GM19239 (cell line): ENCODE data around the gene AK6.
"Not testable (repeated sequence)": the region's sequence is repeated elsewhere in the genome, so short reads cannot be mapped to it uniquely, and the experiment has no call there.

Experiments used
- DNase-seq: peaks from one replicate; pipeline ENCODE4 v3.0.0; 2011; ENCODE audit warnings: low spot score; ENCODE audit not compliant: insufficient read length
- FAIRE-seq: peaks from 2 replicates; lab custom pipeline; 2011; peaks lifted over from hg19 to GRCh38; lab: Jason Lieb, UNC

Gene AK6

GRCh38 chr5:69369340-69370121 lies at the start of gene AK6, which contains the start of the genes RAD17 and TAF9:
Gene AK6 (minus strand): TSS chr5:69369520. CDS start chr5:69369490, 30 bp downstream.
Gene RAD17 (plus strand): TSS chr5:69369818. CDS start chr5:69372209, 2,391 bp downstream.
Gene TAF9 (minus strand): TSS chr5:69369520. CDS start chr5:69365737, 3,783 bp downstream.
- peak; percentile 91 for FAIRE-seq
- peak; percentile 66 for DNase-seq

DNA sequence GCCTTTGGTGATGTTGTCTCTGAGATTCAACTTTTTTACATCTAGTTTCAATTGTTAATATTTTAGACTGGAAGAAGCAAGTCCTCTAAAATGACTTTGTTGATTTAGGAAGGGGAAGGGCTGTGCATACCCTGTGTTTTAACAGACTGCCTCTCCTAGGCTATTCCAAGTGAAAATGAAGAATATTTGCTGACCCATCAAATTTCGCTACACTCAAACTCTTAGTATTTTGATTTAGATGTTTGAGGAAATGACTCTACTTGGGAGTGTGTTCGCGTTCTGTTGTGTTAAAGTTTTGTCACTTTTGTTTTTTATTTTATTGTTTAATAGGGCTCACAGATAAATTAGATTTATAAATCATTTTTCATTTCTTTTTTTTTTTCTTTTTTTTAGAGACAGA lies 49.2 kb upstream of the AK6 start:
- DNase-seq (no peak), FAIRE-seq (no peak)

DNA sequence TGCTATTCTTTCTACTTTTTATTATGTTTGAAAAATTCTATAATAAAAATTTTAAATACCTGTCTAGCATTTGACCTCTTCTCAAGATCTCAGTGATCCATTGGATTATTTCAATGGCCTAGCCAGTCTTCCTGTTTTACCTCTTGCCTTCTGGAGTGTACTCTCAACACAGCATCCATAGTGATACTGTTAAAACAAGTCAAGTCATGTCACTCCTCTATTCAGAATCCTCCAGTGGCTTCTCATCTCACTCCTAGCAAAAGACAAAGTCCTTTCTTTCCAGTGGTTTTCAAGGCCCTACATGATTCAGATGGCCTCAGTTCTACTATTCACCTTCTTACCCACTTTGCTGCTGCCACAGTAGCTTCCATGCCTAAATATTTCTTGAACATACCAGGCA lies 47.4 kb upstream of the AK6 start:
- DNase-seq (no peak), FAIRE-seq (no peak)

DNA sequence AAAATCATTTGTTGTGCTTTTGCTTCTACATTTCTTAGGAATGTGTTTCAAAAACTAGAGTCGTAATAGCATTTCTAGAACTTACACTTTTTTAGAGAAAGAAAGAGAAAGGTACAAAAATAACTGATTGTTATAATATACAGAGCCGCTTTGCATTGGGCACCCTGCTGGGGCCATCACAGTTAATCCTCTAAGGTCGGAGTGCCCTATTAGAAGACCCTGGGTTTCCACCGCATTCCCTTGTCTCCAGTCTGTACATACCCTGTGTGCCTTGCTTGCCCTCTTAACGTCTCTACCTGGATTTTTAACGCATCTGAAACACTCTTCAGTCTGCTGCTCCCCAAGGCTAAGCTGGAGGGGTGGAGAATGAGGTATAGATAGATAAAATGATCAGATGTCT lies 46.9 kb upstream of the AK6 start:
- DNase-seq = no peak
- FAIRE-seq = no peak

- FAIRE-seq (no peak), DNase-seq (no peak)
Observed at GRCh38 chr5:69415584-69415958, 46.3 kb upstream of the AK6 start.

GRCh38 chr5:69414885-69415583 lies 45.7 kb upstream of the AK6 start, which contains the start of gene MARVELD2:
Gene MARVELD2 (plus strand): TSS chr5:69415116. CDS start chr5:69419386, 4,270 bp downstream.
- DNase-seq (peak; percentile 31), FAIRE-seq (peak; percentile 11)

- DNase-seq (no peak), FAIRE-seq (no peak)
Observed at GRCh38 chr5:69404659-69405330, 35.5 kb upstream of the AK6 start.

DNA sequence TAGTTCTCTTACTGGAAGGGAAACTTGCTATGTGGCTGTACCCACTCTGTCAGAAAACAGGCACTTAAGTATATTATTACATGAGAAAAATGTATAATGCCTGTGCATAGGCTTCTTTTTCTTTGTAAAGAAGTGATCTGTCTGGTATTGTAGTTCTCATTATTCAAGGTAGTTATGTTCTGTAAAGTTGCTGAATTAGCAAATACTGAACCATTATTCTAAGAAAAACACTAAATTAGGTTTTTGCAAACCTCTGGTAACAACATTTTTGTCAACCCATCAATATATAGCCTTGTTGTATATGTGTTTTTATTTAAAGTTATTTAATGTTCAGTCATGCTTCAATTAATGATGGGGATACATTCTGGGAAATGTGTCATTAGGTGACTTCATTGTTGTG lies 9.1 kb upstream of the AK6 start:
- FAIRE-seq (no peak), DNase-seq (no peak)

- no peak for DNase-seq
- FAIRE-seq = peak; percentile 96
Observed at GRCh38 chr5:69374911-69375446, 5.7 kb upstream of the AK6 start.

- FAIRE-seq (no peak), DNase-seq (no peak)
Observed at GRCh38 chr5:69372394-69372793, 3.1 kb upstream of the AK6 start.

GRCh38 chr5:69370335-69370734 lies 1.0 kb upstream of the AK6 start:
- not testable (repeated sequence) for DNase-seq
- FAIRE-seq = peak; percentile 14

DNA sequence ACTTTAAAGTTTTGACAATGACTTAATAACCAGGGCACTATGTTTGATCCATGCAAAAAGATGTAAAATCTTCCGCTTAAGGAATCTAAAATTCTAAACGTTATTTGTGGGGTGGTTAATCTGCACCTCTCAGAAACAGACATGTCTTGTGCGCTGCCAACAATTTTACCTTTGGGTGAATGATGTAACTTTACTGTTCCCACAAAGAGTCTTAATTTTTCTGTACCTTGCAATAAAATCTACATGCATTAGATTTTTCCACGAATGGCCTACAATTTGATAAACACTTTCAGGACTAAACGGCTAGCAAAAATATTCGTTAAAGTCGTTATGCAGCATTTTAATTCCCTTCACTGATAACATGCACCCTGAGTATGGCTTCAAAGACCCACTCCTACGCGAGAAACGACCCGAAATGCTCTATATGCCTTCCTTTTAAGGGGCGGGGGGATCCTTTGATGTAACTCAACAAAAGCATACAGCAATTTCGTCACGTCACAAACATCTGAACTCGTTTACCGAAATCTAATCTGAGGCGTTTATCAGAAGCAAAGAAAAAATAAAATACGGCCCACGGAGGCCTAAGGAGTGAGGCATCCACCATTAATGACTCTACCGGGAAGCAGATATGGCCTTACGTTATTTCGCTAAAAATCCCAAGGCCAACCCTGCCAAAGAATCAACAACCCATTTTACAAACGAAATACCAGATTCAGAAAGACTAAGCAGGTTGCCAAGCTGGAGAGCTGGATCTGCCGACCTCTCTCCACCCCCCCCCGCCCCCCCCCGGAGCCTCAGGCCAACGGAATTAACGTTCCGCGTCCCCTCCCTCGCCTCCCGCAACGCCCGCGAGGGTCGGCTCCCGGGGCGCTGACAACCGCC lies 621 bp downstream of the AK6 start:
- FAIRE-seq (peak; percentile 31), DNase-seq (no peak)

DNA sequence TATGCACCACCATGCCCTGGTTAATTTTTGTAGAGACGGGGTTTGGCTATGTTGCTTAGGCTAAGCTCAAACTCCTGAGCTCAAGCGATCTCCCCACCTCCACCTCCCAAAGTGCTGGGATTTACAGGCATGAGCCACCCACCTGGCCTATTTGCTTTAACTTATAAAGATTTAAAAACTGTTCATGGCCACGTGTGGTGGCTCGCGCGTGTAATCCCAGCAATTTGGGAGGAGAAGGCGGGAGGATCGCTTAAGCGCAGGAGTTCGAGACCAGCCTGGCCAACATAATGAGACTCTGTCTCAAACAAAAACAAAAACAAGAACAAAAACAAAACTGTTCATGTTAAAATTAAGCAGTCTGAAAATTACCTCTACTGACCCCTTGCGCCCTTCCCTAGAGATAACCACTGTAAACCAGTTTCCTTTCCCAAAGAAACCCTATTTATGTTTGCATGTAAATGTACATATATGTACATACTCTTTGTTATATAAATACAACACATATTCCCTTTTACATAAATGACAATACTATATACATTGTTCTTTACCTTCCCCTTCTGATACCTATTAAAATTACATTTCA lies 1.5 kb downstream of the AK6 start:
- no peak for FAIRE-seq

GRCh38 chr5:69364850-69365249 lies 4.5 kb downstream of the AK6 start:
- DNase-seq = no peak
- FAIRE-seq = no peak

More for the DNA sequence above, 1.5 kb downstream of the AK6 start:
- DNase-seq = no peak

DNA sequence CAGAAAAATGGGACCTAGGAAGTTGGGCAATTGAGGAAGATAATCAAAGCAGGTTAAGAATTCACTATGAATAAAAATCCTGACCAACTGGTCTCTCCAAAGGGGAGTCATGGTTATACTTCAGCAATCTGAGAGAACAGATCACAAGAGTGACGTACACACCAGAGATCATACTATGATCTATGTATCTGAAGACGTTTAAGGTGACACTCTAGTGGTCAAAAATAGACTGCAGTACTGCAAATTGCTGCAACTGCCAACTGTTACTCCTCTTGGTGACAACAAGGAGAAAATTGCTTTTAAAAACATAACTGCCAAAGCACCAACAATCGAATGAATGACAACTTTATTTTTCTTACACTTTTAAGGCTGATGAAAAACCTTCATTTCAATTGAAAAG lies 4.9 kb downstream of the AK6 start:
- FAIRE-seq = no peak
- DNase-seq = no peak

DNA sequence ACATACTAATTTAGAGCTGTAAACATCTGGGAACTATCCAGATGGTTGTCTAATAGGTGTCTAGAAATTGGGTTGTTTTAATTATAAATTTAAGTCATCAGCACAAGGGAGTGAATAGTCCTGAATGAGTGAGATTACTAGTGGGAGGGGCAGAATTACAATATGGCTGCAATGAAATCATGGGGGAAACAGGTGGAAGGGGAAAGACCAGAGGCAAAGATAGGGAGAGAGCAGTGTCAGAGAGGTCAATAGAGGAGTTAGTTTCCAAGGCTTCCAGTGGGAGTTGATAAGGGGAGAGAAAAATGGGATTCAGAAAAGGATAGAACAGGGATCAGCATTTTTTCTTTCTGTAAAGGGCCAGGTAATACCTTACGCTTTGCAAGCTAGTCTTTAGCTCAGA lies 8.9 kb downstream of the AK6 start:
- FAIRE-seq = no peak

DNA sequence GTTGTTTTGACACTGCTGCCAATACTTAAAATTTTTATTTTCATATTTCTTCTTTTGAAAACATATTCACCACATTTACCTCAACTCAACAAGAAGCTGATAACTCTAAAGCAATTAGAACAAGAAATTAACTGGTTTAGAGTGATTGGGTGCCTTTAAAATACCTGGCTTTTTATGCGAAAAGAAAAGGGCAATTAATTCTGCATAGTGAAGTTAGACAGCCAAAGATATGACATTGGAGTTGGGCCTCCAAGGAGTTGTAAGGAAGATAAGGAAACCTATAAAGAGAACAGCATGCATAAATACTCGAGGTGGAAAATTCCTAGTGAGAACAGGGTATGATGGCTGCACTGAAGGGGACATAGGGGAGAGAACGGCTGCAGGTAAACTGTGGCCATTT lies 9.6 kb downstream of the AK6 start:
- no peak for FAIRE-seq
- no peak for DNase-seq

More for the DNA sequence above, 8.9 kb downstream of the AK6 start:
- DNase-seq = no peak

GRCh38 chr5:69350664-69351063 lies 18.7 kb downstream of the AK6 start:
- FAIRE-seq (no peak), DNase-seq (no peak)

- no peak for DNase-seq
- FAIRE-seq = no peak
Observed at GRCh38 chr5:69343083-69343482, 26.2 kb downstream of the AK6 start.
